HepG2 (cell line): ENCODE data around the gene FAM76A. TPM values are rescaled to one million over a fixed set of nuclear protein-coding genes. Genes with fewer than 3 reads are reported as not detected.

Experiments
- ARHGAP35 ChIP-seq: sonication (generic); formaldehyde crosslinking; IDR thresholded peaks from 2 replicates; pipeline ENCODE4 v1.9.0; 2022; ENCODE audit warnings: mild to moderate bottlenecking, inconsistent platforms, moderate library complexity, missing genetic modification reagents, borderline replicate concordance
- GATA4 ChIP-seq: sonication (generic); IDR thresholded peaks from 2 replicates; pipeline ENCODE4 v1.6.1; 2016; ENCODE audit warnings: antibody characterized with exemption, low read depth, borderline replicate concordance
- ISL2 ChIP-seq: sonication (generic); formaldehyde crosslinking; IDR thresholded peaks from 2 replicates; pipeline ENCODE4 v1.5.0; 2020; ENCODE audit warnings: missing genetic modification reagents
- KDM1A ChIP-seq: IDR thresholded peaks from 2 replicates; pipeline ENCODE4 v1.6.1; 2016; ENCODE audit warnings: missing compliant biosample characterization
- NONO ChIP-seq, 2 experiments: fragments of 450-650 bp in 1 of 2; sonication (generic) in 1 of 2; formaldehyde crosslinking in 1 of 2; IDR thresholded peaks in 1 of 2; conservative IDR thresholded peaks in 1 of 2; 2 replicates each; pipeline versions ENCODE4 v1.6.1 to v1.8.0; 2017 to 2022; ENCODE audit warnings: mild to moderate bottlenecking in 1 of 2, missing genetic modification reagents in 1 of 2, moderate library complexity in 1 of 2
- NR2C2 ChIP-seq: sonication (generic); formaldehyde crosslinking; IDR thresholded peaks from 2 replicates; pipeline ENCODE4 v1.4.0; 2020; ENCODE audit warnings: missing genetic modification reagents, mild to moderate bottlenecking, moderate library complexity, borderline replicate concordance
- SIX1 ChIP-seq: sonication (generic); formaldehyde crosslinking; IDR thresholded peaks from 2 replicates; pipeline ENCODE4 v1.4.0; 2020; ENCODE audit warnings: missing genetic modification reagents, borderline replicate concordance
- TBP ChIP-seq: sonication (generic); formaldehyde crosslinking; IDR thresholded peaks from 2 replicates; pipeline ENCODE4 v1.5.0; 2020; ENCODE audit warnings: missing genetic modification reagents
- ZNF598 ChIP-seq: sonication (generic); formaldehyde crosslinking; IDR thresholded peaks from 2 replicates; pipeline ENCODE4 v1.5.1; 2020; ENCODE audit warnings: mild to moderate bottlenecking, missing genetic modification reagents, borderline replicate concordance
- polyA plus RNA-seq, 8 experiments: library from polyadenylated mRNA; depleted of rRNA in 3 of 8; stranded (reverse) in 7 of 8; unstranded in 1 of 8; fragments of >200 nt; fragmentation: Illumina TruSeq in 4 of 8; extraction: Trizol in 4 of 8; gene quantifications; 2 replicates each; pipeline versions ENCODE4 v1.2.1 to v1.2.3, GENCODE V29; 2011 to 2016; ENCODE audit warnings: low read depth in 4 of 8, missing spikeins in 1 of 8, mixed read lengths in 1 of 8; ENCODE audit not compliant: insufficient read depth in 1 of 8
- total RNA-seq, 5 experiments: library from RNA; depleted of rRNA; stranded (reverse); fragments of >200 nt; fragmentation: Illumina TruSeq; extraction: Trizol; gene quantifications; 2 replicates each; pipeline ENCODE4 v1.2.3, GENCODE V29; 2016; ENCODE audit warnings: low read depth in 1 of 5
- TF ChIP-seq, protein P1 (sequence below): sonication (generic); formaldehyde crosslinking; IDR thresholded peaks from 2 replicates; pipeline ENCODE4 v1.4.0; 2020; ENCODE audit warnings: missing genetic modification reagents
- TF ChIP-seq, protein P2 (sequence below), 2 experiments: sonication (generic) in 1 of 2; formaldehyde crosslinking in 1 of 2; IDR thresholded peaks; 2 replicates each; pipeline versions ENCODE4 v1.4.0 to v1.6.1; 2018 to 2020; ENCODE audit warnings: missing genetic modification reagents in 2 of 2, borderline replicate concordance in 1 of 2, low read depth in 1 of 2, mild to moderate bottlenecking in 1 of 2, missing biosample characterization in 1 of 2
- TF ChIP-seq, protein P3 (sequence below), 2 experiments: fragments of 450-650 bp in 1 of 2; sonication (generic) in 1 of 2; formaldehyde crosslinking; IDR thresholded peaks; 2 replicates each; pipeline versions ENCODE4 v1.5.0 to v1.8.0; 2020 to 2022; ENCODE audit warnings: mild to moderate bottlenecking in 1 of 2, missing genetic modification reagents in 1 of 2
- TF ChIP-seq, protein P4 (sequence below): sonication (generic); formaldehyde crosslinking; IDR thresholded peaks from 2 replicates; pipeline ENCODE4 v1.4.0; 2020; ENCODE audit warnings: missing genetic modification reagents

FAM76A gene
- total and polyA plus RNA-seq, 2 of the 13 experiments (the other 11 are each of a cell fraction or from before 2014, with no cell fraction given): 4.2 to 15.7 TPM

DNA sequence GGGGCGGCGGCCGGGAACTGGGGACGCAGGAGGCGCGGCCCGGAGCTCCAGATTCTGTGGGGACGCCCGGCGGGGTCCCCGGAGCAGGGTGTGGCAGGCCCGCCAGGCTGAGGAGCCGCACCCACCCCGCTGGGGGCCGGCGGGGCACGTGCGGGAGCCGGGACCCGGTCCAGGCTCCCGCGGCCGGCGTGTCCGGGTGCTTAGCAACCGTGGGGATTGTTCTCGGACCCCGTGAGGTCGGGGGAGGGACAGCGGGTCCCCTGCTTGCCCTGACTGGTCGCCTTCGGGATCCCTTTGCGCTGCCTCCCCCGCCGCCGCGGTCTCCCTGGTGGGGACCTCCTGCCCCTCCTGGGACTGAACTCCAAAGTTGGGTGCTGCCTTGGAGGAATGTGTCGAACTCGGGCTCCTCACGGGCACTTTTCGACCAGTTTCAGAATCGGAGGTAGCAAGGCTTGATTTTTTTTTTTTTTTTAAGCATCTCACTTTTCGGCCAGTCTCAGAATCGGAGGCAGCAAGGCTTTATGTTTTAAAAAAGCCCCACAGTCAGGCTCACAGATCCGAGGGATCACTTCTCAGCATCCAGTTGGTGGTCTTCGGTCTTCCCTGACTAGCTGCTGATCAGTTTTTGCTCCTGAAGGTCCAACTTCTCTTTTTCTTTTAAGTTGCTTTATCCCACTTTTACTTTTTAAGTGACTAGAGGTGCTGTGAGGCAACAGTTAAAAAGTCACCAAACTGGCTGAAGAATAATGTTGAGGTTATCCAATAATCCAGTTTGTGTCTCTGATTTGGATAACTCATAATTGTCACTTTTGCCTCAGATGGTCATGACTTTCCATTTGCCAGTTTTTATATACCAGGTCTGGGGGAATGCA, 648 bp downstream of the FAM76A start (continued):
- TF ChIP-seq, protein P1, sequence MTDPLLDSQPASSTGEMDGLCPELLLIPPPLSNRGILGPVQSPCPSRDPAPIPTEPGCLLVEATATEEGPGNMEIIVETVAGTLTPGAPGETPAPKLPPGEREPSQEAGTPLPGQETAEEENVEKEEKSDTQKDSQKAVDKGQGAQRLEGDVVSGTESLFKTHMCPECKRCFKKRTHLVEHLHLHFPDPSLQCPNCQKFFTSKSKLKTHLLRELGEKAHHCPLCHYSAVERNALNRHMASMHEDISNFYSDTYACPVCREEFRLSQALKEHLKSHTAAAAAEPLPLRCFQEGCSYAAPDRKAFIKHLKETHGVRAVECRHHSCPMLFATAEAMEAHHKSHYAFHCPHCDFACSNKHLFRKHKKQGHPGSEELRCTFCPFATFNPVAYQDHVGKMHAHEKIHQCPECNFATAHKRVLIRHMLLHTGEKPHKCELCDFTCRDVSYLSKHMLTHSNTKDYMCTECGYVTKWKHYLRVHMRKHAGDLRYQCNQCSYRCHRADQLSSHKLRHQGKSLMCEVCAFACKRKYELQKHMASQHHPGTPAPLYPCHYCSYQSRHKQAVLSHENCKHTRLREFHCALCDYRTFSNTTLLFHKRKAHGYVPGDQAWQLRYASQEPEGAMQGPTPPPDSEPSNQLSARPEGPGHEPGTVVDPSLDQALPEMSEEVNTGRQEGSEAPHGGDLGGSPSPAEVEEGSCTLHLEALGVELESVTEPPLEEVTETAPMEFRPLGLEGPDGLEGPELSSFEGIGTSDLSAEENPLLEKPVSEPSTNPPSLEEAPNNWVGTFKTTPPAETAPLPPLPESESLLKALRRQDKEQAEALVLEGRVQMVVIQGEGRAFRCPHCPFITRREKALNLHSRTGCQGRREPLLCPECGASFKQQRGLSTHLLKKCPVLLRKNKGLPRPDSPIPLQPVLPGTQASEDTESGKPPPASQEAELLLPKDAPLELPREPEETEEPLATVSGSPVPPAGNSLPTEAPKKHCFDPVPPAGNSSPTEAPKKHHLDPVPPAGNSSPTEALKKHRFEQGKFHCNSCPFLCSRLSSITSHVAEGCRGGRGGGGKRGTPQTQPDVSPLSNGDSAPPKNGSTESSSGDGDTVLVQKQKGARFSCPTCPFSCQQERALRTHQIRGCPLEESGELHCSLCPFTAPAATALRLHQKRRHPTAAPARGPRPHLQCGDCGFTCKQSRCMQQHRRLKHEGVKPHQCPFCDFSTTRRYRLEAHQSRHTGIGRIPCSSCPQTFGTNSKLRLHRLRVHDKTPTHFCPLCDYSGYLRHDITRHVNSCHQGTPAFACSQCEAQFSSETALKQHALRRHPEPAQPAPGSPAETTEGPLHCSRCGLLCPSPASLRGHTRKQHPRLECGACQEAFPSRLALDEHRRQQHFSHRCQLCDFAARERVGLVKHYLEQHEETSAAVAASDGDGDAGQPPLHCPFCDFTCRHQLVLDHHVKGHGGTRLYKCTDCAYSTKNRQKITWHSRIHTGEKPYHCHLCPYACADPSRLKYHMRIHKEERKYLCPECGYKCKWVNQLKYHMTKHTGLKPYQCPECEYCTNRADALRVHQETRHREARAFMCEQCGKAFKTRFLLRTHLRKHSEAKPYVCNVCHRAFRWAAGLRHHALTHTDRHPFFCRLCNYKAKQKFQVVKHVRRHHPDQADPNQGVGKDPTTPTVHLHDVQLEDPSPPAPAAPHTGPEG: peak; percentile 10; the same call in 1 of the 2 replicates
- TF ChIP-seq, protein P2, sequence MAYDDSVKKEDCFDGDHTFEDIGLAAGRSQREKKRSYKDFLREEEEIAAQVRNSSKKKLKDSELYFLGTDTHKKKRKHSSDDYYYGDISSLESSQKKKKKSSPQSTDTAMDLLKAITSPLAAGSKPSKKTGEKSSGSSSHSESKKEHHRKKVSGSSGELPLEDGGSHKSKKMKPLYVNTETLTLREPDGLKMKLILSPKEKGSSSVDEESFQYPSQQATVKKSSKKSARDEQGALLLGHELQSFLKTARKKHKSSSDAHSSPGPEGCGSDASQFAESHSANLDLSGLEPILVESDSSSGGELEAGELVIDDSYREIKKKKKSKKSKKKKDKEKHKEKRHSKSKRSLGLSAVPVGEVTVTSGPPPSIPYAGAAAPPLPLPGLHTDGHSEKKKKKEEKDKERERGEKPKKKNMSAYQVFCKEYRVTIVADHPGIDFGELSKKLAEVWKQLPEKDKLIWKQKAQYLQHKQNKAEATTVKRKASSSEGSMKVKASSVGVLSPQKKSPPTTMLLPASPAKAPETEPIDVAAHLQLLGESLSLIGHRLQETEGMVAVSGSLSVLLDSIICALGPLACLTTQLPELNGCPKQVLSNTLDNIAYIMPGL (CRISPR knock-in tag; IDR thresholded peaks at IDR 0.05; ENCODE audit: borderline replicate concordance in 1 of 2, low read depth in 1 of 2): 0 out of 4 replicates have a peak, but pooled peaks of 1 of the 2 experiments have one; percentile 19
- TF ChIP-seq, protein P3, sequence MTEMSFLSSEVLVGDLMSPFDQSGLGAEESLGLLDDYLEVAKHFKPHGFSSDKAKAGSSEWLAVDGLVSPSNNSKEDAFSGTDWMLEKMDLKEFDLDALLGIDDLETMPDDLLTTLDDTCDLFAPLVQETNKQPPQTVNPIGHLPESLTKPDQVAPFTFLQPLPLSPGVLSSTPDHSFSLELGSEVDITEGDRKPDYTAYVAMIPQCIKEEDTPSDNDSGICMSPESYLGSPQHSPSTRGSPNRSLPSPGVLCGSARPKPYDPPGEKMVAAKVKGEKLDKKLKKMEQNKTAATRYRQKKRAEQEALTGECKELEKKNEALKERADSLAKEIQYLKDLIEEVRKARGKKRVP (CRISPR knock-in tag; IDR thresholded peaks at IDR 0.05): 0 out of 4 replicates have a peak, but pooled peaks of 1 of the 2 experiments have one; percentile 19
- TF ChIP-seq, protein P4, sequence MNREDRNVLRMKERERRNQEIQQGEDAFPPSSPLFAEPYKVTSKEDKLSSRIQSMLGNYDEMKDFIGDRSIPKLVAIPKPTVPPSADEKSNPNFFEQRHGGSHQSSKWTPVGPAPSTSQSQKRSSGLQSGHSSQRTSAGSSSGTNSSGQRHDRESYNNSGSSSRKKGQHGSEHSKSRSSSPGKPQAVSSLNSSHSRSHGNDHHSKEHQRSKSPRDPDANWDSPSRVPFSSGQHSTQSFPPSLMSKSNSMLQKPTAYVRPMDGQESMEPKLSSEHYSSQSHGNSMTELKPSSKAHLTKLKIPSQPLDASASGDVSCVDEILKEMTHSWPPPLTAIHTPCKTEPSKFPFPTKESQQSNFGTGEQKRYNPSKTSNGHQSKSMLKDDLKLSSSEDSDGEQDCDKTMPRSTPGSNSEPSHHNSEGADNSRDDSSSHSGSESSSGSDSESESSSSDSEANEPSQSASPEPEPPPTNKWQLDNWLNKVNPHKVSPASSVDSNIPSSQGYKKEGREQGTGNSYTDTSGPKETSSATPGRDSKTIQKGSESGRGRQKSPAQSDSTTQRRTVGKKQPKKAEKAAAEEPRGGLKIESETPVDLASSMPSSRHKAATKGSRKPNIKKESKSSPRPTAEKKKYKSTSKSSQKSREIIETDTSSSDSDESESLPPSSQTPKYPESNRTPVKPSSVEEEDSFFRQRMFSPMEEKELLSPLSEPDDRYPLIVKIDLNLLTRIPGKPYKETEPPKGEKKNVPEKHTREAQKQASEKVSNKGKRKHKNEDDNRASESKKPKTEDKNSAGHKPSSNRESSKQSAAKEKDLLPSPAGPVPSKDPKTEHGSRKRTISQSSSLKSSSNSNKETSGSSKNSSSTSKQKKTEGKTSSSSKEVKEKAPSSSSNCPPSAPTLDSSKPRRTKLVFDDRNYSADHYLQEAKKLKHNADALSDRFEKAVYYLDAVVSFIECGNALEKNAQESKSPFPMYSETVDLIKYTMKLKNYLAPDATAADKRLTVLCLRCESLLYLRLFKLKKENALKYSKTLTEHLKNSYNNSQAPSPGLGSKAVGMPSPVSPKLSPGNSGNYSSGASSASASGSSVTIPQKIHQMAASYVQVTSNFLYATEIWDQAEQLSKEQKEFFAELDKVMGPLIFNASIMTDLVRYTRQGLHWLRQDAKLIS: no peak
- TF ChIP-seq NR2C2: no peak
- TF ChIP-seq NONO (IDR thresholded peaks at IDR 0.05): no peak
- peak; percentile 17; the same call in 1 of the 2 replicates for TF ChIP-seq NONO (CRISPR knock-in tag; conservative IDR thresholded peaks at IDR 0.05)
- no peak for TF ChIP-seq ISL2
- TF ChIP-seq ARHGAP35: 0 out of 2 replicates have a peak, but pooled peaks have one; percentile 5
- no peak for TF ChIP-seq SIX1 (CRISPR knock-in tag)
- TF ChIP-seq ZNF598: 0 out of 2 replicates have a peak, but pooled peaks have one; percentile 6
- no peak for TF ChIP-seq KDM1A (CRISPR knock-in tag)
- peak; percentile 2; the same call in 1 of the 2 replicates for TF ChIP-seq GATA4
- no peak for TF ChIP-seq TBP (CRISPR knock-in tag)
